SU-DHL-6 (cell line): ENCODE measurements around the gene MOCS3.

Source experiments
- H2AFZ ChIP-seq: fragments of 200-600 bp; sonication (generic); 2 replicates; pipeline ENCODE4 v1.6.1; 2014; ENCODE audit warnings: low read depth, mild to moderate bottlenecking, moderate library complexity, mixed read lengths, antibody characterized with exemption, low read length; ENCODE audit not compliant: severe bottlenecking
- H3F3A ChIP-seq: fragments of 200-600 bp; shearing (Covaris generic); 2 replicates; pipeline ENCODE4 v1.6.0; 2016; ENCODE audit warnings: antibody characterized with exemption, mild to moderate bottlenecking; ENCODE audit not compliant: insufficient read depth
- H3K27ac ChIP-seq: fragments of 200-600 bp; sonication (generic); 2 replicates; pipeline ENCODE4 v1.5.1; 2016; ENCODE audit warnings: low read depth, mild to moderate bottlenecking, low read length, moderate library complexity, mixed read lengths
- H3K27me3 ChIP-seq: fragments of 200-600 bp; sonication (generic), shearing (Covaris generic); 2 replicates; pipeline ENCODE4 v1.6.0; 2014; ENCODE audit warnings: mild to moderate bottlenecking, low read length
- H3K36me3 ChIP-seq: fragments of 200-600 bp; sonication (generic); 2 replicates; pipeline ENCODE4 v1.6.1; 2014; ENCODE audit warnings: mild to moderate bottlenecking, low read length, mixed read lengths
- H3K4me2 ChIP-seq: fragments of 300-600, 200-600 bp; shearing (Covaris generic), sonication (generic); 2 replicates; pipeline ENCODE4 v1.6.0; 2014; ENCODE audit warnings: low read length, low read depth, mild to moderate bottlenecking; ENCODE audit not compliant: poor library complexity, severe bottlenecking
- H3K4me3 ChIP-seq: fragments of 200-600 bp; sonication (generic); 2 replicates; pipeline ENCODE4 v1.5.1; 2014; ENCODE audit warnings: antibody characterized with exemption, low read length, mild to moderate bottlenecking, mixed read lengths; ENCODE audit not compliant: insufficient read depth, poor library complexity, severe bottlenecking
- H3K79me2 ChIP-seq: fragments of 200-600 bp; sonication (generic); 2 replicates; pipeline ENCODE4 v1.6.1; 2014; ENCODE audit warnings: mild to moderate bottlenecking, low read length, moderate library complexity; ENCODE audit not compliant: insufficient read depth
- H3K9ac ChIP-seq: fragments of 200-600 bp; sonication (generic); 2 replicates; pipeline ENCODE4 v1.7.0; 2014; ENCODE audit warnings: mild to moderate bottlenecking, low read length
- H3K9me2 ChIP-seq: fragments of 200-600 bp; sonication (generic); replicated peaks from 2 replicates; pipeline ENCODE4 v1.6.1; 2014; ENCODE audit warnings: low read length; ENCODE audit not compliant: insufficient read depth
- H3K9me3 ChIP-seq: fragments of 200-600 bp; sonication (generic); 2 replicates; pipeline ENCODE4 v1.6.1; 2014; ENCODE audit warnings: low read length, mixed read lengths; ENCODE audit not compliant: insufficient read depth
- H4K20me1 ChIP-seq: fragments of 200-600 bp; sonication (generic); 2 replicates; pipeline ENCODE4 v1.6.1; 2014; ENCODE audit warnings: low read depth, mild to moderate bottlenecking, antibody characterized with exemption, low read length, moderate library complexity, mixed read lengths
- CTCF ChIP-seq: fragments of 200-600 bp; sonication (generic); IDR thresholded peaks from one replicate; pipeline ENCODE4 v1.5.1; 2017; ENCODE audit warnings: antibody characterized with exemption, mild to moderate bottlenecking, low read length, moderate library complexity; ENCODE audit not compliant: insufficient read depth, poor library complexity, severe bottlenecking
- EZH2phosphoT487 ChIP-seq: fragments of 200-600 bp; sonication (generic), shearing (Covaris generic); conservative IDR thresholded peaks from 2 replicates; pipeline ENCODE4 v1.6.1; 2018; ENCODE audit warnings: mild to moderate bottlenecking, antibody characterized with exemption, low read length, moderate library complexity, mixed read lengths

Gene MOCS3

GRCh38 chr20:50992336-50992732, 33.7 kb downstream of the MOCS3 start:
- Histone ChIP-seq H4K20me1 (no peaks in the 10 kb centered on the region), H3K4me2 (no peak overlapping the region), H3K9ac (no peak overlapping the region), H3K36me3 (no peaks in the 10 kb centered on the region), H3K9me2 (no peaks in the 10 kb centered on the region), H3K27me3 (no peaks in the 10 kb centered on the region; the same call in 1 of the 2 replicates), H2AFZ (no peak overlapping the region), H3K27ac (no peak overlapping the region), H3K79me2 (no peaks in the 10 kb centered on the region), H3F3A (no peaks in the 10 kb centered on the region), H3K4me3 (no peak overlapping the region), H3K9me3 (no peaks in the 10 kb centered on the region)
- TF ChIP-seq EZH2phosphoT487 (no peak), CTCF (no peak)

GRCh38 chr20:50992733-50993457, 34.3 kb downstream of the MOCS3 start:
- Histone ChIP-seq H3K79me2 (no peaks in the 10 kb centered on the region), H3K9me2 (no peaks in the 10 kb centered on the region), H3K27ac (no peak overlapping the region), H3K27me3 (no peaks in the 10 kb centered on the region; the same call in 1 of the 2 replicates), H4K20me1 (no peaks in the 10 kb centered on the region), H3K4me2 (no peak overlapping the region), H3K4me3 (no peak overlapping the region), H3K9me3 (no peaks in the 10 kb centered on the region), H3F3A (no peaks in the 10 kb centered on the region), H3K9ac (no peak overlapping the region), H2AFZ (peak overlapping the region; percentile 12), H3K36me3 (no peaks in the 10 kb centered on the region)
- TF ChIP-seq CTCF: peak; percentile 54
- TF ChIP-seq EZH2phosphoT487: no peak

- Histone ChIP-seq H3K79me2 (no peaks in the 10 kb centered on the region), H3K4me2 (no peak overlapping the region), H3K27ac (no peak overlapping the region), H3K9me3 (no peaks in the 10 kb centered on the region), H4K20me1 (no peaks in the 10 kb centered on the region), H3K9ac (no peak overlapping the region), H3K9me2 (no peaks in the 10 kb centered on the region), H3K36me3 (no peaks in the 10 kb centered on the region), H3K27me3 (no peaks in the 10 kb centered on the region; the same call in 1 of the 2 replicates), H3F3A (no peaks in the 10 kb centered on the region), H3K4me3 (no peak overlapping the region), H2AFZ (no peak overlapping the region)
- TF ChIP-seq EZH2phosphoT487 (no peak), CTCF (no peak)
These were observed 35.3 kb downstream of the MOCS3 start for GRCh38 chr20:50993876-50994275.
